HEK293T (cell line): ENCODE measurements around the gene CELF1.

ENCODE experiments used
- CTCF ChIA-PET: fragments of 350-600 bp; formaldehyde crosslinking; extraction: SDS; loops from one replicate; lab custom pipeline; 2021; ENCODE audit warnings: antibody characterized with exemption, inconsistent platforms; lab: Yijun Ruan, JAX
- POLR2A ChIA-PET: fragments of 350-600 bp; formaldehyde crosslinking; extraction: SDS; loops from one replicate; lab custom pipeline; 2020; ENCODE audit warnings: antibody characterized with exemption, inconsistent platforms; lab: Yijun Ruan, JAX
- DNase-seq: peaks from one replicate; pipeline ENCODE4 v3.0.0; 2012; ENCODE audit warnings: mixed read lengths; ENCODE audit errors: extremely low spot score
- ARNT ChIP-seq: fragments of 450-650 bp; IDR thresholded peaks from 2 replicates; pipeline ENCODE4 v1.6.1; 2017; ENCODE audit warnings: mild to moderate bottlenecking
- BHLHE40 ChIP-seq: fragments of 450-650 bp; IDR thresholded peaks from 2 replicates; pipeline ENCODE4 v1.6.1; 2016; ENCODE audit warnings: mild to moderate bottlenecking, moderate library complexity, borderline replicate concordance
- CTBP1 ChIP-seq: fragments of 450-650 bp; IDR thresholded peaks from 2 replicates; pipeline ENCODE4 v1.6.1; 2016; ENCODE audit warnings: borderline replicate concordance
- ELF4 ChIP-seq: fragments of 450-650 bp; IDR thresholded peaks from 2 replicates; pipeline ENCODE4 v1.6.1; 2017; ENCODE audit warnings: antibody characterized with exemption
- FOXA1 ChIP-seq: fragments of 450-650 bp; IDR thresholded peaks from 2 replicates; pipeline ENCODE4 v1.6.1; 2016; ENCODE audit warnings: mild to moderate bottlenecking
- FOXK2 ChIP-seq: fragments of 450-650 bp; IDR thresholded peaks from 2 replicates; pipeline ENCODE4 v1.6.1; 2016; ENCODE audit warnings: mild to moderate bottlenecking
- FOXM1 ChIP-seq: fragments of 450-650 bp; IDR thresholded peaks from 2 replicates; pipeline ENCODE4 v1.6.1; 2017; ENCODE audit warnings: mild to moderate bottlenecking, borderline replicate concordance
- HDGF ChIP-seq: fragments of 450-650 bp; IDR thresholded peaks from 2 replicates; pipeline ENCODE4 v1.6.1; 2017; ENCODE audit warnings: antibody characterized with exemption, borderline replicate concordance
- L3MBTL2 ChIP-seq: fragments of 450-650 bp; conservative IDR thresholded peaks from 2 replicates; pipeline ENCODE4 v1.6.1; 2016; ENCODE audit warnings: mild to moderate bottlenecking
- LEF1 ChIP-seq: fragments of 450-650 bp; IDR thresholded peaks from 2 replicates; pipeline ENCODE4 v1.6.1; 2017; ENCODE audit warnings: mild to moderate bottlenecking, borderline replicate concordance
- NFRKB ChIP-seq: fragments of 450-650 bp; IDR thresholded peaks from 2 replicates; pipeline ENCODE4 v1.6.1; 2016; ENCODE audit warnings: mild to moderate bottlenecking, moderate library complexity
- SP1 ChIP-seq: fragments of 450-650 bp; IDR thresholded peaks from 2 replicates; pipeline ENCODE4 v1.6.1; 2017
- SUZ12 ChIP-seq: fragments of 450-650 bp; IDR thresholded peaks from 2 replicates; pipeline ENCODE4 v1.6.1; 2016; ENCODE audit warnings: mild to moderate bottlenecking
- TARDBP ChIP-seq: fragments of 450-650 bp; IDR thresholded peaks from 2 replicates; pipeline ENCODE4 v1.6.1; 2016
- ZNF384 ChIP-seq: fragments of 450-650 bp; IDR thresholded peaks from 2 replicates; pipeline ENCODE4 v1.6.1; 2016
- TF ChIP-seq, protein P1 (sequence below): fragments of 450-650 bp; IDR thresholded peaks from 2 replicates; pipeline ENCODE4 v1.6.1; 2016

The CELF1 gene

GRCh38 chr11:47578524-47579494 lies 25.9 kb upstream of the CELF1 start, which contains the start of the genes KBTBD4 and NDUFS3:
TSS of gene KBTBD4 (minus strand) at chr11:47578970. CDS start at chr11:47578951, 19 bp downstream.
TSS of gene NDUFS3 (plus strand) at chr11:47579074. CDS start at chr11:47579092, 18 bp downstream.
- TF ChIP-seq L3MBTL2 = peak; percentile 48; the same call in 1 of the 2 replicates
- TF ChIP-seq ARNT = peak; percentile 71
- peak; percentile 90 for TF ChIP-seq ELF4
- no peak for TF ChIP-seq SP1
- no peak for TF ChIP-seq HDGF
- no peak for TF ChIP-seq BHLHE40
- TF ChIP-seq ZNF384 = no peak
- TF ChIP-seq, protein P1, sequence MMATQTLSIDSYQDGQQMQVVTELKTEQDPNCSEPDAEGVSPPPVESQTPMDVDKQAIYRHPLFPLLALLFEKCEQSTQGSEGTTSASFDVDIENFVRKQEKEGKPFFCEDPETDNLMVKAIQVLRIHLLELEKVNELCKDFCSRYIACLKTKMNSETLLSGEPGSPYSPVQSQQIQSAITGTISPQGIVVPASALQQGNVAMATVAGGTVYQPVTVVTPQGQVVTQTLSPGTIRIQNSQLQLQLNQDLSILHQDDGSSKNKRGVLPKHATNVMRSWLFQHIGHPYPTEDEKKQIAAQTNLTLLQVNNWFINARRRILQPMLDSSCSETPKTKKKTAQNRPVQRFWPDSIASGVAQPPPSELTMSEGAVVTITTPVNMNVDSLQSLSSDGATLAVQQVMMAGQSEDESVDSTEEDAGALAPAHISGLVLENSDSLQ = peak; percentile 94
- peak; percentile 32; the same call in 1 of the 2 replicates for TF ChIP-seq TARDBP
- peak; percentile 99 for TF ChIP-seq CTBP1
- peak; percentile 99 for TF ChIP-seq NFRKB
- no peak for TF ChIP-seq FOXM1
- no peak for TF ChIP-seq FOXK2
- no peak for TF ChIP-seq FOXA1
- TF ChIP-seq LEF1 = peak; percentile 84
- TF ChIP-seq SUZ12 = no peak
- DNase-seq = peak; percentile 87
- ChIA-PET CTCF (no interaction called here), POLR2A (interaction anchor here (1.2 to 3.6 kb wide), 4 partner anchors 10 to 82 kb away, joined by 3 to 20 read pairs (median 4); partner anchors contain the start of gene PTPMT1)

GRCh38 chr11:47577460-47578041 lies 24.6 kb upstream of the CELF1 start:
- ChIA-PET POLR2A (interaction anchor here (1.4 to 3.6 kb wide), 3 partner anchors 12 to 81 kb away, joined by 3 to 20 read pairs (median 3); partner anchors contain the start of gene PTPMT1), CTCF (interaction anchor here (0.6 kb wide), 1 partner anchor 342 kb away, joined by 5 read pairs; no protein-coding TSS in a partner anchor)
- TF ChIP-seq NFRKB (no peak), BHLHE40 (no peak), L3MBTL2 (no peak), LEF1 (no peak), FOXM1 (no peak), FOXK2 (no peak), CTBP1 (no peak), SUZ12 (no peak), HDGF (no peak), ZNF384 (no peak), ARNT (no peak), ELF4 (no peak), SP1 (no peak), TARDBP (no peak), FOXA1 (no peak)
- TF ChIP-seq, protein P1 = no peak
- no peak for DNase-seq

DNA sequence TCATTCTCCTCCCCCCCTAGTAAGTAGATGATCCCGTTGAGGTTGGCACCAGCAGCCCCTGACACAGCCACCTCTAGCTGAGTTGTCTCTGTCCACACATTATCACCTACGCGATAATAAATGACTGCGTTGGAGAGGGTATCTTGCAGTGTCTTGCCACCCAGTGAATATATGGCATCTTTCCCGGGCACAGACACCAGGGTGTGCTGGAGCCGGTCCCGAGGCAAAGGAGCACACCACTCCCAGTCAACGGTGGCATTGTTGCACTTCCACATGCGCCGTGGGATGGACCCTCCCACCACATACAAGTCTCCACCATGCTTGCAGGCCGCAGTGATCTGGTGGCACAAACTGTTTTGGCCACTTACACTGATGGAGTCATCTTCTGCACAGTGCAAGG lies 20.4 kb upstream of the CELF1 start:
- TF ChIP-seq ARNT (no peak), SP1 (no peak), L3MBTL2 (no peak), SUZ12 (no peak), NFRKB (no peak), FOXK2 (no peak), BHLHE40 (no peak), ELF4 (no peak), FOXM1 (no peak), FOXA1 (no peak), LEF1 (no peak), ZNF384 (no peak), HDGF (no peak), TARDBP (no peak)
- TF ChIP-seq, protein P1 = no peak
- POLR2A ChIA-PET = interaction anchor here (1.2 kb wide), 1 partner anchor 8 kb away, joined by 8 read pairs; the partner anchor contains the start of gene PTPMT1
- CTCF ChIA-PET = no interaction called here
- no peak for DNase-seq

GRCh38 chr11:47572715-47573255 lies 19.9 kb upstream of the CELF1 start:
- no peak for DNase-seq
- ChIA-PET POLR2A (no interaction called here), CTCF (no interaction called here)
- TF ChIP-seq FOXK2 = no peak
- TF ChIP-seq, protein P1 = no peak
- no peak for TF ChIP-seq NFRKB
- no peak for TF ChIP-seq FOXA1
- TF ChIP-seq TARDBP = no peak
